Body of pancreas (tissue), 4 donors: ENCODE results near the gene SWT1.

Experiments
- CTCF ChIP-seq, 7 experiments: fragments of 450-650 bp in 4 of 7; fragments of 200-600 bp in 3 of 7; sonication (generic) in 3 of 7; IDR thresholded peaks; one replicate each; pipeline ENCODE4 v1.5.1; 2016 to 2019; ENCODE audit warnings: antibody characterized with exemption in 7 of 7
- POLR2A ChIP-seq, 3 donors: fragments of 450-650 bp; IDR thresholded peaks; one replicate each; pipeline ENCODE4 v1.6.1; 2016; ENCODE audit warnings: antibody characterized with exemption in 3 of 3, mild to moderate bottlenecking in 2 of 3

GRCh38 chr1:185311589-185312225, 154.7 kb downstream of the SWT1 start:
- TF ChIP-seq CTCF (IDR thresholded peaks at IDR 0.05) (no peak), POLR2A (IDR thresholded peaks at IDR 0.05) (no peak)
